ENCODE results near the gene MEI1. TPM values are rescaled to one million over a fixed set of nuclear protein-coding genes. Genes with fewer than 3 reads are reported as not detected.
"Not testable (repeated sequence)": the region's sequence is repeated elsewhere in the genome, so short reads cannot be mapped to it uniquely, and the experiment has no call there.

Gene MEI1
- total RNA-seq, 4 donors from 2014 or later: 1.1 to 20.5 TPM; not detected in 2

GRCh38 chr22:41664951-41665350, 34.4 kb upstream of the MEI1 start:
- in situ Hi-C loops (cut with MboI; ENCODE audit: low pct_ligation_motif_present in 1 of 4, low pct_unique_long_range_greater_than_20kb in 1 of 4, low sequenced_read_pairs in 3 of 4): no loop called here
- Histone ChIP-seq H3K4me1 (peaks cover 0 to 14% (median 6%) of the 10 kb centered on the region in 4 donors), H3K36me3 (peaks cover 0 to 43% (median 16%) of the 10 kb centered on the region in 4 donors), H3K27ac (no peak overlapping the region), H3K4me3 (no peak overlapping the region), H3K9me3 (no peaks in the 10 kb centered on the region), H3K27me3 (no peaks in the 10 kb centered on the region)
- intact Hi-C loops (cut with DNase I; ENCODE audit: low total_unique reads): no loop called here
- WGBS, 2 donors (ENCODE audit: low coverage in 1 of 2): 82 to 83% methylated on average over 1 to 3 of the region's 3 CpGs
- no peak for DNase-seq
- TF ChIP-seq EP300 (IDR thresholded peaks at IDR 0.05; ENCODE audit: low read depth) (no peak), POLR2A (IDR thresholded peaks at IDR 0.05) (no peak), POLR2AphosphoS5 (IDR thresholded peaks at IDR 0.05) (no peak)
- TF ChIP-seq, protein P1, sequence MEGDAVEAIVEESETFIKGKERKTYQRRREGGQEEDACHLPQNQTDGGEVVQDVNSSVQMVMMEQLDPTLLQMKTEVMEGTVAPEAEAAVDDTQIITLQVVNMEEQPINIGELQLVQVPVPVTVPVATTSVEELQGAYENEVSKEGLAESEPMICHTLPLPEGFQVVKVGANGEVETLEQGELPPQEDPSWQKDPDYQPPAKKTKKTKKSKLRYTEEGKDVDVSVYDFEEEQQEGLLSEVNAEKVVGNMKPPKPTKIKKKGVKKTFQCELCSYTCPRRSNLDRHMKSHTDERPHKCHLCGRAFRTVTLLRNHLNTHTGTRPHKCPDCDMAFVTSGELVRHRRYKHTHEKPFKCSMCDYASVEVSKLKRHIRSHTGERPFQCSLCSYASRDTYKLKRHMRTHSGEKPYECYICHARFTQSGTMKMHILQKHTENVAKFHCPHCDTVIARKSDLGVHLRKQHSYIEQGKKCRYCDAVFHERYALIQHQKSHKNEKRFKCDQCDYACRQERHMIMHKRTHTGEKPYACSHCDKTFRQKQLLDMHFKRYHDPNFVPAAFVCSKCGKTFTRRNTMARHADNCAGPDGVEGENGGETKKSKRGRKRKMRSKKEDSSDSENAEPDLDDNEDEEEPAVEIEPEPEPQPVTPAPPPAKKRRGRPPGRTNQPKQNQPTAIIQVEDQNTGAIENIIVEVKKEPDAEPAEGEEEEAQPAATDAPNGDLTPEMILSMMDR (IDR thresholded peaks at IDR 0.05): no peak

DNA sequence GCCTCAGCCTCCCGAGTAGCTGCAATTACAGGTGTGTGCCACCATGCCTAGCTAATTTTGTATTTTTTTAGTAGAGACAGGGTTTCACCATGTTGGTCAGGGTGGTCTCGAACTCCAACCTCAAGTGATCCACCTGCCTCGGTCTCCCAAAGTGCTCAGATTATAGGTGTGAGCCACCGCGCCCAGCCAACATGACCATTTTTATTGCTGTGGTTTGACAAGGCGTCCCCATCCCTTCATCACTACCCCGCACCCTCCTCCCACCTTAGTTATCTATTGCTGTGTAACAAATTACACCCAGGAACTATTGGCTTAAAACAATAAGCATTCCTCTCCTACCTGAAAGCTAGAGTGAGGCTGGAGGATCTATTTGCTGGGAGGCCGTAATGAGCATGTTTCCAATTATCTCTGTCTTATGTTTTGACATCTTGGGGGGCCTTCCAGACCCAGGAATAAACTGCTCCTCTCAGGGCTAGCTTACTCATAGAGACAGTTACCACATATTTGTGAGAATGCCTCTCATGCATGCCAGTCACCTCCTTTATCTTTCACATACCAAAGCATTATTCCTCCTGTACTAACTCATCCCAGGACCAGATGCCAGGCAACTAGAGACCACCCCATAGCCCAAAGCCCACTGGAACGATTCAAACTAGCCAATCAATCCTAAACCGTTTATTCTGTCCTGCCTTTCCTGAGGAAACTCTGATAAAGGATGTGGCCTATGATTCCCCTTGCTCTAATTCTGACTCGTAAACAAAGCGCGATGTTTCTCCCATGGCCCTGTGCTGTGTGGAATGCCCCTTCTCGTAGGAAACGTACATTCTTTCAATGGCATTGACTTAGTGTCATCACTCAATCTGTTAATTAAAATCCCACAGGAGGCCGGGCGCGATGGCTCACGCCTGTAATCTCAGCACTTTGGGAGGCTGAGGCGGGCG, 30.1 kb upstream of the MEI1 start:
- H3K27me3 ChIP-seq: no peaks in the 10 kb centered on the region
- H3K36me3 ChIP-seq: peaks cover 0 to 9% (median 0%) of the 10 kb centered on the region in 4 donors
- H3K4me3 ChIP-seq: no peak overlapping the region
- DNase-seq: no peak
- TF ChIP-seq POLR2AphosphoS5 (IDR thresholded peaks at IDR 0.05) (no peak), POLR2A (IDR thresholded peaks at IDR 0.05) (no peak)
- TF ChIP-seq, protein P1 (IDR thresholded peaks at IDR 0.05): no peak
- WGBS, 2 donors (ENCODE audit: low coverage in 1 of 2): 82 to 90% methylated on average over 12 to 21 of the region's 21 CpGs
- no peak overlapping the region for H3K27ac ChIP-seq
- in situ Hi-C loops (cut with MboI; ENCODE audit: low pct_ligation_motif_present in 1 of 4, low pct_unique_long_range_greater_than_20kb in 1 of 4, low sequenced_read_pairs in 3 of 4) (no loop called here), intact Hi-C loops (cut with DNase I; ENCODE audit: low total_unique reads) (no loop called here)
- no peaks in the 10 kb centered on the region for H3K9me3 ChIP-seq
- peaks cover 0 to 14% (median 6%) of the 10 kb centered on the region in 4 donors for H3K4me1 ChIP-seq

DNA sequence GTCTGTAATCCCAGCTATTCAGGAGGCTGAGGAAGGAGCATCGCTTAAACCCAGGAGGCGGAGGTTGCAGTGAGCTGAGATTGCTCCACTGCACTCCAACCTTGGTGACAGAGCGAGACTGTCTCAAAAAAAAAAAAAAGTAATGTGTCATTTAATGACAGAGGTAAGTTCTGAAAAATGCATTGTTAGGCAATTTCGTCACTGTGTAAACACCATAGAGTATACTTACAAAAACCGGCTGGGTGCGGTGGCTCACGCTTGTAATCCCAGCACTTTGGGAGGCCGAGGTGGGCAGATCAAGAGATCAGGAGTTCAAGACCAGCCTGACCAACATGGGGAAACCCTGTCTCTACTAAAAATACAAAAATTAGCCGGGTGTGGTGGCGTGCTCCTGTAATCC, 27.2 kb upstream of the MEI1 start:
- H3K27ac ChIP-seq; H3K27me3 ChIP-seq; H3K4me1 ChIP-seq; H3K36me3 ChIP-seq; H3K9me3 ChIP-seq; in situ Hi-C loops (cut with MboI; ENCODE audit: low pct_ligation_motif_present in 1 of 4, low pct_unique_long_range_greater_than_20kb in 1 of 4, low sequenced_read_pairs in 3 of 4); intact Hi-C loops (cut with DNase I; ENCODE audit: low total_unique reads); H3K4me3 ChIP-seq: not testable (repeated sequence)
- 63 to 64% methylated on average over 10 of the region's 10 CpGs for WGBS, 2 donors (ENCODE audit: low coverage in 1 of 2)
- DNase-seq: peak; percentile 21

DNA sequence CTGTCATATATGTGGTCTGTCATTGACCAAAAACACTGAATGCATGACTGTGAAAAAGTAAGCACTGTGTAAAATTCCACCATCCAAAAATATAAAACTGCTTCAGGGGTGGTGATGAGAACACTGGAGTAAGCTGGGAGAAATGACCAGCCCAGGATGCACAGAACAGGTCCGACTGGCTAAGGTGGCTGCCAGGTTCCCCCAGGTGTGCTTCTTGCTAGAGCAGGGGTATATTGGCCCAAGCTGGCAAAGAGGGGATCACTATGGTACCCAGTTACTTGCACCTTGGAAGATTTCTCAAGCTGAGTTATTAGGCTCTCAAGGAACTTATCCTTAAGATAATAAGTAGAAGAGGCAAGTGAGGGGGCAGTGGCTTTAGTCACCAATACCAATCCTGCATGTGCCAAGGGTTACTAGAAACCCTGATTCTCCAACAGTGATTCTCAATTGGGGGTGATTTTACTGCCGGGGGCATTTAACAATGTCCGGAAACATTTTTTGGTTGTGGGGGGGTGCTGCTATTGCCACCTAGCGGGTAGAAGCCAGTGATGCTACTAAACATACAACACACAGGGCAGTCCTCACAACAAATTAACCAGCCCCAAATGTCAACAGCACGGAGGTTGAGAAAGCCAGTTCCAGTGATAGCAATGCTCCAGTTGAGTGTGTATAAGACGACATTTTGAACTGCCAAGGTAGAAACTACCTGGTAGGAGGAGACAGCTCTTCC, 26.4 kb upstream of the MEI1 start:
- DNase-seq: no peak

More for the DNA sequence above, 26.4 kb upstream of the MEI1 start:
- Histone ChIP-seq H3K27me3 (no peaks in the 10 kb centered on the region), H3K4me1 (no peaks in the 10 kb centered on the region), H3K27ac (no peak overlapping the region), H3K9me3 (no peaks in the 10 kb centered on the region), H3K36me3 (peaks cover 0 to 3% (median 0%) of the 10 kb centered on the region in 4 donors), H3K4me3 (no peak overlapping the region)
- TF ChIP-seq, protein P1 (IDR thresholded peaks at IDR 0.05): peak in 1 of 5 experiments; percentile 12
- TF ChIP-seq POLR2A (IDR thresholded peaks at IDR 0.05) (no peak), EP300 (IDR thresholded peaks at IDR 0.05; ENCODE audit: low read depth) (no peak), POLR2AphosphoS5 (IDR thresholded peaks at IDR 0.05) (no peak)
- intact Hi-C loops (cut with DNase I; ENCODE audit: low total_unique reads) (no loop called here), in situ Hi-C loops (cut with MboI; ENCODE audit: low pct_ligation_motif_present in 1 of 4, low pct_unique_long_range_greater_than_20kb in 1 of 4, low sequenced_read_pairs in 3 of 4) (no loop called here)
- 69 to 79% methylated on average over 2 to 6 of the region's 6 CpGs for WGBS, 2 donors (ENCODE audit: low coverage in 1 of 2)
